Dermis microvascular lymphatic vessel endothelial cell (primary cell): ENCODE results near the gene BDH2. TPM values are rescaled to one million over a fixed set of nuclear protein-coding genes. Genes with fewer than 3 reads are reported as not detected.

Experiments used
- DNase-seq, 2 donors: peaks; one replicate each; pipeline versions ENCODE4 v3.0.0 to v3.0.0-alpha.2; 2010; ENCODE audit warnings: low read depth in 2 of 2
- total RNA-seq: library from RNA; depleted of rRNA; stranded (reverse); fragments of >200 nt; gene quantifications from 2 replicates; pipeline ENCODE4 v1.2.1, GENCODE V29; 2014

The BDH2 gene
- 15.1 and 23.8 TPM in 2 replicates for total RNA-seq

- peak; percentile 76 to 93 for DNase-seq
Observed at GRCh38 chr4:103099691-103100392, at the start of gene BDH2. Gene BDH2, minus strand, starts transcription at chr4:103099834. Its CDS starts 3,580 bp downstream, at chr4:103096254.

- DNase-seq = no peak
Observed at GRCh38 chr4:103144926-103145325, 45.3 kb upstream of the BDH2 start.

GRCh38 chr4:103137446-103137827 lies 37.8 kb upstream of the BDH2 start:
- peak in 1 of 2 donors; percentile 38 for DNase-seq

GRCh38 chr4:103136671-103137445 lies 37.2 kb upstream of the BDH2 start:
- peak in 1 of 2 donors; percentile 44 for DNase-seq

GRCh38 chr4:103129174-103129573 lies 29.5 kb upstream of the BDH2 start:
- no peak for DNase-seq

- no peak for DNase-seq
Observed at GRCh38 chr4:103126126-103126525, 26.5 kb upstream of the BDH2 start.

GRCh38 chr4:103123114-103123513 lies 23.5 kb upstream of the BDH2 start:
- no peak for DNase-seq

- no peak for DNase-seq
Observed at GRCh38 chr4:103118166-103118565, 18.5 kb upstream of the BDH2 start.

- DNase-seq = no peak
Observed at GRCh38 chr4:103111598-103111997, 12.0 kb upstream of the BDH2 start.

- no peak for DNase-seq
Observed at GRCh38 chr4:103108542-103108941, 8.9 kb upstream of the BDH2 start.

GRCh38 chr4:103105558-103106356 lies 6.1 kb upstream of the BDH2 start:
- no peak for DNase-seq

- no peak for DNase-seq
Observed at GRCh38 chr4:103104886-103105285, 5.3 kb upstream of the BDH2 start.

GRCh38 chr4:103100691-103101090 lies 1.1 kb upstream of the BDH2 start:
- no peak for DNase-seq

GRCh38 chr4:103098756-103099440 lies 736 bp downstream of the BDH2 start:
- DNase-seq = peak in 1 of 2 donors; percentile 12

- no peak for DNase-seq
Observed at GRCh38 chr4:103098341-103098740, 1.3 kb downstream of the BDH2 start.

- DNase-seq = no peak
Observed at GRCh38 chr4:103097112-103097511, 2.5 kb downstream of the BDH2 start.

- DNase-seq = no peak
Observed at GRCh38 chr4:103095080-103095479, 4.6 kb downstream of the BDH2 start.

- DNase-seq = no peak
Observed at GRCh38 chr4:103092245-103092644, 7.4 kb downstream of the BDH2 start.

GRCh38 chr4:103091601-103092223 lies 7.9 kb downstream of the BDH2 start:
- DNase-seq = peak; percentile 62 to 66

GRCh38 chr4:103089481-103089880 lies 10.2 kb downstream of the BDH2 start:
- DNase-seq = no peak

GRCh38 chr4:103086551-103086950 lies 13.1 kb downstream of the BDH2 start:
- no peak for DNase-seq
